H1 (cell line): ENCODE data around the gene GAREM2. TPM values are rescaled to one million over a fixed set of nuclear protein-coding genes. Genes with fewer than 3 reads are reported as not detected.

Source experiments
- CHD7 ChIP-seq: fragments of 300-600 bp; sonication (generic); IDR thresholded peaks from 2 replicates; pipeline ENCODE4 v1.7.1; 2012; ENCODE audit warnings: low read length, moderate library complexity, mild to moderate bottlenecking, inconsistent platforms; ENCODE audit not compliant: insufficient replicate concordance
- polyA plus RNA-seq, 7 experiments: library from polyadenylated mRNA; depleted of rRNA in 3 of 7; stranded (reverse) in 5 of 7; unstranded in 2 of 7; fragments of >200 nt in 5 of 7; fragments of 200-250 nt in 2 of 7; gene quantifications; 1 replicate in 5 of 7; 2 replicates in 1 of 7; 4 replicates in 1 of 7; pipeline versions ENCODE4 v1.2.1 to v1.2.3, GENCODE V29; 2011 to 2013; ENCODE audit warnings: missing spikeins in 2 of 7, mixed read lengths in 2 of 7
- total RNA-seq: library from RNA; stranded (reverse); fragmentation: NEBNext Ultra II Directional; extraction: Animal tissue kit (Norgen Biotek cat#: 25700); gene quantifications from 2 replicates; pipeline ENCODE4 v1.2.1, GENCODE V29; 2021

The GAREM2 gene
- total and polyA plus RNA-seq, 2 of the 8 experiments (the other 6 are each of a cell fraction or from before 2014, with no cell fraction given) = 19.9 TPM

DNA sequence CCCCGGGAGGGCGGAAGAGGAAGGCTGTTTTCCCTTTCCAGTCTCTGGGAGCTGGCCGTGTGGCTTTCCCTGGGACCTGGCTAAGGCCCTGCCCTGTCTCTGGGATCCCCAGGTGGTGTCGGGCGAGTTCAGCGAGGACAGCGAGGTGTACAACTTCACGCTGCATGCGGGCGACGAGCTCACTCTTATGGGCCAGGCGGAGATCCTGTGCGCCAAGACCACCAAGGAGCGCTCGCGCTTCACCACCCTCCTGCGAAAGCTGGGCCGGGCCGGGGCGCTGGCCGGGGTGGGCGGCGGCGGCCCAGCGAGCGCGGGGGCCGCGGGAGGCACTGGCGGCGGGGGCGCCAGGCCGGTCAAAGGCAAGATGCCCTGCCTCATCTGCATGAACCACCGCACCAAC is 11.2 kb downstream of the GAREM2 start (continued):
- TF ChIP-seq CHD7 = no peak
